ENCODE measurements around the gene UBR4.
"Not testable (repeated sequence)": the region's sequence is repeated elsewhere in the genome, so short reads cannot be mapped to it uniquely, and the experiment has no call there.

The UBR4 gene

GRCh38 chr1:19187852-19188251 lies 22.2 kb downstream of the UBR4 start:
- no peak for DNase-seq

- no peak for DNase-seq
These were observed 24.1 kb downstream of the UBR4 start for GRCh38 chr1:19186001-19186400.

DNA sequence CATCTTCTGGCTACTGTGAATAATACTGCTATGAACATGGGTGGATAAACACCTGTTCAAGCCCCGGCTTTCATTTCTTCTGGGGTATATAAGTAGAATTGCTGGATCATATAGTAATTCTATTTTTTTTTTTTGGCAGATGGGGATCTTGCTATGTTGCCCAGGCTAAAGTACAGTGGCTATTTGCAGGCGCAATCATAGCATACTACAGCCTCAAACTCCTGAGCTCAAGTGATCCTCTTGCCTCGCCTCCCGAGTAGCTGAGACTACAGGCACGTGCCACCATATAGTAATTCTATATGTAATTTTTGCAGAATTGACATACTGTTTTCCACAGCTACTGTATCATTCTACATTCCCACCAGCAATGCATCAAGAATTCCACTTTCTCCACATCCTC lies 27.8 kb downstream of the UBR4 start:
- no peak for DNase-seq

DNA sequence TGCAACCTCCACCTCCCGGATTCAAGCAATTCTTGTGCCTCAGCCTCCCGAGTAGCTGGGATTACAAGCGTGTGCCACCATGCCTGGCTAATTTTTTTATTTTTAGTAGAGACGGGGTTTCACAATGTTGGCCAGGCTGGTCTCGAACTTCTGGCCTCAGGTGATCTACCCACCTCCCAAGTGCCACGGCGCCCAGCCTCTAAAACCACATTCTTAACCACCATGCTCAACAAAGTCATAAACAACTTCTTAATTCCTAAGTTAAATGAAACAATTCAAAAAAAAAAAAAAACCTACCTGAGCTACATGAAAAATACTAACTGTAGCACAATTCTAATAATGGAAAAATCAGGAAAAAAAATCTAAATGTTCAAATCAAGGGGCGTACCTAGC lies 29.8 kb downstream of the UBR4 start:
- DNase-seq: not testable (repeated sequence)

DNA sequence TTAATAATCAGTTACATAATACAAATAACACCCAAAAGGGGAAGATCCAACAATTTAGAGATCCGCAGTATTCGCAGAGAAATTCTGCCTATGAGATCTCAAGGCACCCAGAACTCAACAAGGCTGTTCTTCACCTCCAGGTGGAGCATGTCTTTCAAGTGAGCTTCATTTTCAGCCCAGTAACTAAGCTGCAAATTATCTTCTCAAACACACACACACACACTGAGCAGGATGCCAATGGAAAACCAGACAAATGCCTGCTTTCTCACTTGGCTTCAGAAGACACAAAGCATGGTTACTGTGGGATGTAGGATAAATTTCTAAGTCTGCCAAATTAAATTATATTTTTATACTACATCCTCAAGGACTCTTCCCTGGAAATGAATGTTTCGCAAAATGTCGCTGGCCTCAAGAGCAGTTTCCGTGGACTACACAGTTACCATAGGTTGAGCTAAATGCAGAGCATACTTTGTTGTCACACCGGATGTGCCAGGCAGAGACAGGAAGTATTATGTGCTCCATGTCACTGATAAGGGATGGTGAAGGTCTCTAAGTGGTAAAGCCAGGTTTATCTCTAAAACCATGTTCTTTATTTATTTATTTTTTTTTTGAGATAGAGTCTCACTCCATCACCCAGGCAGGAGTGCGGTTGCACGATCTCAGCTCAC lies 30.3 kb downstream of the UBR4 start:
- no peak for DNase-seq

DNA sequence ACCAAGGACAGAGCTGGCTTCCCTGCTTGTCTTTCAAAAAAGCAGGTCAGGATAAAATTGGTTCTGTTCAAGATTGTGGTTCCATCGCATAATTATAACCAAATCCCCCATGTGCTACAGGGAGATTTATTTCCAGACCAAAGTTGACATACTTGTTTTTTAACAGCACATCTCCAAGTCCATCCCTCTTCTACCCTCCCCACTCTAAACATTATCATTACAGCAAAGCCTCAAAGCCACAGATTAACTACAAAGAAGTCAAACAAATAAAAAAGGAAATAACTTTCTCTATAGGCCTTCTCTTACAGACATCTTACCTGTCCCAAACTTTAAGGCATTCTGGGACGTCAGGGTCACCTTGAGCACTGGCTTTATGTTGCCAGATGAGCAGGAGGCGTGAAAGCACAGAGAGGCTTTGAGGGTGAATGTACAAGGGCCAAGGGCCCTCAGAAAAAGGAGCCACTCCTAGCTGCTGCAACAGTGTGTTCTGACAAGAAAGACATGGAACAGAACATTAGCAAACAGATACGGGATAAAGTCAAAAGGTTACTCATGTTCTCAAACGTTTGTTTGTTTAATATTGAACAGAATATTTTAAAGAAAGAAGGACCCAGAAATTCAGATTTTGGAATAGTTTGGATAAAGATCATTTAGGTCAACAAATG lies 31.2 kb downstream of the UBR4 start:
- DNase-seq: no peak

- DNase-seq: no peak
These were observed 32.3 kb downstream of the UBR4 start for GRCh38 chr1:19177811-19178210.

DNA sequence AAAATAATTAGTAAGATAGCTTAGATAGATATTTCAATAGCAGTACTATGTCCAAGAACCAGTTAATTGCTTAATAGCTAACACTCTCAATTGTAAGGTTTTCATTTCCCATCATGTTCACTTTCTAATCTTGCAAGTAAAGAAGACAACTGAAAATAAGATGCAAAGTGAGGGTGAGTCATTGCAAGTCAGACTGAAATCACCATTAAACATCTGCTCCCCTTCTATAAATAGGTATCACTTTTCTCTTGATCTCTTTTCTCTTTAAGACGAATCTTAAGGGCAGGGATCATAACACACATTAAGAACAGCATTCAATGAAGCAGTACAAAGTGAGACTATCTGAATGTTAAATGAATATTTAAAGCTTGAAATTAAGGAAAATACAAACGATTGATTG lies 40.4 kb downstream of the UBR4 start:
- DNase-seq: no peak

DNA sequence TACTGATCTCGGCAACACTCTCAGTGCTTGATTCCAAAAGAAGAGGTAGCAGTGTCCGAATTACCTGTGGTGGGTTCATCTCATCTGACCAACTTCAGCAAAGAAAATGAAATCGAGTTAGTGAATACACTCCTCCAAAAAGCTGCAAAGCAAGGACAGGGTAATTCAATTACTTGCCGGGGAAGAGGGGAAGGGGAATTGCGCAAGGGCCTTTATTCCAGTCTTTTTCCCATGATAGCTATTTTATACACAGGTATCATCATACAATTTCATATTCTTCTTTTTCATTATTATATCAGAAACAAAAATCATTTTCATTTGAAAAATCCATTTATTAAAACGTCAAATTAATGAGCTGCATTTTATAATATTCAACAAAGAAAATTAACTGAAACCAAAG lies 42.9 kb downstream of the UBR4 start:
- no peak for DNase-seq

- DNase-seq: no peak
These were observed 44.0 kb downstream of the UBR4 start for GRCh38 chr1:19166066-19166465.

- no peak for DNase-seq
These were observed 44.6 kb downstream of the UBR4 start for GRCh38 chr1:19165501-19165900.

GRCh38 chr1:19164274-19165015 lies 45.6 kb downstream of the UBR4 start:
- DNase-seq: no peak

DNA sequence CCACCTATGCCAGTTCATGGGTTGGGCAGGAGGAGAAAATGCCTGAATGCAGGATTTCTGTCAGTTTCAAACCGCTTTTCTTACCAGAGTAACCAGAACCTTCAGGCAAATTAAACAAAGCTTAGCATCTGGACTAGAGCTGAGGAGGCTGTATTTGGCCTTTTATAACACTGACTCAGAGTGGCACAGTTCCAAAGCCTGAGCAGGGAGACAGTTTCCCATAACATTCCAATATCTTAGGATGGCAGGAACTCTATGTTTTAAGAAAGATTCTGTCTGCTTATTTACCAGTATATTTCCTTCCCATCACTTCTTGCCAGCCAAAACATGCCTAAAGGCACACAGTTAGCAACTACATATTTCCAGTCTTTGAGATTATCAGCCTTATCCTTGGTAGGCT lies 46.8 kb downstream of the UBR4 start:
- no peak for DNase-seq

GRCh38 chr1:19160831-19161230 lies 49.2 kb downstream of the UBR4 start:
- no peak for DNase-seq

- no peak for DNase-seq
These were observed 52.4 kb downstream of the UBR4 start for GRCh38 chr1:19157653-19158052.

DNA sequence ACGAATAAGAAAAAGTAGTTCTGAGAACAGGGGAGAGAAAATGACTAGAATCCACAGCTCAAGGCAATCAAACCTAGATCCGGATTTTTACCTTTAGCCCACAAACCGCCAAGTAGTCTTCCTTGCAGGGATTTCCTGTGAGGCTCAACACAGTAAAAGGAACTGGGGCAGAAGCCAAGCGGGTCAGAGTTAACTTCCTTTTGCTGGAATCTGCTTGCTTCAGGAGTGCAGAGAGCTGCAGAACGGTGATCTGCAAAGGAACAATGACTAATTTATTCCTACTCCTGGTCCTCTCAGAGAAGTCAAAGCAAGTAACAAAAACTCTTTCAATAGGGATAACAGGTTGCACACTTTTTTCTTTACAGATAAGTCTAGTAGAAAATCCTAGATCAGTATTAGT lies 53.4 kb downstream of the UBR4 start:
- DNase-seq: no peak

- no peak for DNase-seq
These were observed 55.2 kb downstream of the UBR4 start for GRCh38 chr1:19154876-19155275.

DNA sequence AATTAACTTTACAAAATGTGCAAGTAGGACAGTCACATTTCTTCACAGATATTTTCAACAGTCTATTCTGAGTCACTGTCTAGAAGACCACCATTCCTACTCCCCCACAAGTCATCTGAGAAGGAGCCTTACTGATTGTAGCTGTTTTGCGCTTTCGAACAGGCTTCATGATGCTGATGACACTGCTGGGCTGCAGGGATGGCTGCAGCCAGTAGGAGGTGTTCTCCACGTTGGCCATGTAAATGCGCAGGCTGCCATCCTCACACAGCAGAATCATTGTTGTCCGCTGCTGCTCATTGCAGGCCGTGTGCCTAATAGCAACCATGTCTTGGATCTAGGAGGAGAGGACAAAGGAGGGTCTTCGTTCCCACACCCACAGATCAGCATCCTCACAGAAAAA lies 56.9 kb downstream of the UBR4 start:
- DNase-seq: no peak

- no peak for DNase-seq
These were observed 58.5 kb downstream of the UBR4 start for GRCh38 chr1:19151537-19151936.

DNA sequence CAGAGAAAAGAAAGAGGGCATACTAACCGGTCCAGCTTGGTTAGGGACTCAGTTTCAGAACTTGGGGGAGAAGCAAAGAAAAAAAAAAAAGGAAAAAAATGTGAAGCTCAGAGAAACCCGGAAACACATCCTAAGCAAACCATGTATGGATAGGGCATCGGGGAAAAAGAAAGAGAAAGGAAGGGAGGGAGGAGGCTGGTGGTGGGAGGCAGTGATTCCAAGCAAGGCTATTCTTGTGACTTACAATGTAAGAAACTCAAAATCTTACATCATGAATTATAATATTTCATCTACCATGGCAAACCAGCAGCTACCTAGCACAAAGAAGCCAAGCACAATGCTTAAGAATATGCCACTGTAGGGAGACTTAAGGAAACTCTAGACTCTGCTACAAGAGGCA lies 60.3 kb downstream of the UBR4 start:
- no peak for DNase-seq

- DNase-seq: no peak
These were observed 69.6 kb downstream of the UBR4 start for GRCh38 chr1:19140465-19140864.

DNA sequence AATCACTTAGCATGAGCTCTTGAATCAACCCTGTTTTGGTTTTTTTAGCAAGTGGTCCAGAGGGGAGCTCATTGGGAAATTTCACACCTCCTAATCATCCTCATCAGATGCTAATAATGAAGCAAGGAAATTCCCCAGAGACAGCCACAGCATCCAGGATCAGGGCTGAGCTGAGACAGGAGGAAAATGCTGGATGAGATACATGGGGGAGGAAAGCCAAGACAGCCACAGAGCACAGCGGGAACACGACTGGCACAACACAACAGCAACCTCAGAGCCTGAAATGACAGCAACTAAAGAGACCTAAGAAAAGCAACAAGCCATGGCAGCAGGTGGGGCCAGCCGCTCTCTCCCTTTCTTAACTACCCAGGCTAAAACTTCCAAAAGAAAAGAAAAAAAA lies 70.4 kb downstream of the UBR4 start:
- DNase-seq: no peak

GRCh38 chr1:19138958-19139581 lies 71.0 kb downstream of the UBR4 start:
- no peak for DNase-seq

- DNase-seq: no peak
These were observed 71.7 kb downstream of the UBR4 start for GRCh38 chr1:19138331-19138730.
